HG02759 (cell line): ENCODE measurements around the gene ATP2A1.
A peak's percentile ranks its signal among the peaks of the same experiment; 100 is the strongest.
"Not testable (repeated sequence)": the region's sequence is repeated elsewhere in the genome, so short reads cannot be mapped to it uniquely, and the experiment has no call there.

Experiments
- ATAC-seq: cut with Tn5 transposase; IDR thresholded peaks from one replicate; pipeline ENCODE4 v1.9.1; 2021; ENCODE audit warnings: mild to moderate bottlenecking, moderate library complexity; ENCODE audit not compliant: unreplicated experiment

ATP2A1 gene

GRCh38 chr16:28905229-28905754, 27.0 kb downstream of the ATP2A1 start:
- no peak for ATAC-seq

- no peak for ATAC-seq
These were observed 27.6 kb downstream of the ATP2A1 start for GRCh38 chr16:28905800-28906372.

GRCh38 chr16:28910086-28911031, 32.1 kb downstream of the ATP2A1 start:
- ATAC-seq, result no peak

GRCh38 chr16:28912558-28912957, 34.3 kb downstream of the ATP2A1 start:
- no peak for ATAC-seq

- no peak for ATAC-seq
These were observed 35.8 kb downstream of the ATP2A1 start for GRCh38 chr16:28913946-28914724.

- no peak for ATAC-seq
These were observed 36.9 kb downstream of the ATP2A1 start for GRCh38 chr16:28915181-28915580.

GRCh38 chr16:28917095-28917494, 38.8 kb downstream of the ATP2A1 start:
- ATAC-seq, result no peak

GRCh38 chr16:28918698-28919097, 40.4 kb downstream of the ATP2A1 start:
- no peak for ATAC-seq

- ATAC-seq, result no peak
These were observed 44.9 kb downstream of the ATP2A1 start for GRCh38 chr16:28923231-28923587.

- ATAC-seq, result peak; percentile 63
These were observed 45.5 kb downstream of the ATP2A1 start for GRCh38 chr16:28923652-28924398.

- no peak for ATAC-seq
These were observed 46.1 kb downstream of the ATP2A1 start for GRCh38 chr16:28924399-28924761.

GRCh38 chr16:28924762-28925385, 46.6 kb downstream of the ATP2A1 start, which contains the start of gene RABEP2:
Gene RABEP2 (minus strand): TSS chr16:28925238. CDS start chr16:28925163, 75 bp downstream.
- ATAC-seq, result peak; percentile 58

GRCh38 chr16:28925386-28926228, 47.3 kb downstream of the ATP2A1 start:
- peak; percentile 29 for ATAC-seq

GRCh38 chr16:28926284-28926683, 48.0 kb downstream of the ATP2A1 start:
- ATAC-seq, result not testable (repeated sequence)

- no peak for ATAC-seq
These were observed 49.5 kb downstream of the ATP2A1 start for GRCh38 chr16:28927815-28928214.

GRCh38 chr16:28930203-28930602, 51.9 kb downstream of the ATP2A1 start:
- no peak for ATAC-seq

GRCh38 chr16:28930652-28931051, 52.4 kb downstream of the ATP2A1 start:
- peak; percentile 68 for ATAC-seq

GRCh38 chr16:28931801-28932225, 53.5 kb downstream of the ATP2A1 start, which contains the start of gene CD19:
Gene CD19 (plus strand): TSS chr16:28931971. CDS start chr16:28932001, 30 bp downstream.
- ATAC-seq, result peak; percentile 51
